HL-60 (cell line): ENCODE data around the gene SPPL2A.

Experiments used
- DNase-seq, 2 experiments: peaks; one replicate each; pipeline ENCODE4 v3.0.0-alpha.2; 2010 to 2020; ENCODE audit warnings: low read depth in 1 of 2, low spot score in 1 of 2
- H3K27ac ChIP-seq: fragments of 250-450 bp; sonication (Bioruptor Pico); replicated peaks from 2 replicates; pipeline ENCODE4 v1.5.1; 2020; ENCODE audit warnings: mild to moderate bottlenecking, moderate library complexity
- H3K27me3 ChIP-seq: fragments of 250-450 bp; sonication (Bioruptor Pico); 2 replicates; pipeline ENCODE4 v1.5.1; 2021; ENCODE audit warnings: mild to moderate bottlenecking, moderate library complexity; ENCODE audit not compliant: insufficient read depth, poor library complexity, severe bottlenecking
- H3K4me3 ChIP-seq: replicated peaks from 2 replicates; pipeline ENCODE4 v1.5.1; 2011; ENCODE audit warnings: mild to moderate bottlenecking, control low read depth, low read length; ENCODE audit not compliant: insufficient read depth
- CTCF ChIP-seq: IDR thresholded peaks from one replicate; pipeline ENCODE4 v1.5.1; 2011; ENCODE audit warnings: low read length, control low read depth, inconsistent platforms; ENCODE audit not compliant: insufficient read depth
- GABPA ChIP-seq: IDR thresholded peaks from 2 replicates; pipeline ENCODE4 v1.6.1; 2012; ENCODE audit warnings: low read depth
- POLR2AphosphoS5 ChIP-seq: IDR thresholded peaks from 2 replicates; pipeline ENCODE4 v1.6.1; 2012; ENCODE audit warnings: low read depth
- REST ChIP-seq: IDR thresholded peaks from 2 replicates; pipeline ENCODE4 v1.6.1; 2012; ENCODE audit warnings: low read depth; ENCODE audit not compliant: insufficient replicate concordance
- SPI1 ChIP-seq: IDR thresholded peaks from 2 replicates; pipeline ENCODE4 v1.6.1; 2012; ENCODE audit warnings: low read depth, mild to moderate bottlenecking, borderline replicate concordance
- long read RNA-seq: library from polyadenylated mRNA; unstranded; transcript quantifications from one replicate; pipeline ENCODE4 v2.0.0, GENCODE V29; 2020

SPPL2A gene
- long read RNA-seq, full-length matches to known transcripts = 20 of 55 reads
- long read RNA-seq, partial matches to known transcripts = 3 of 55 reads
- long read RNA-seq, other reads (novel, unspliced or antisense) = 32 of 55 reads

- peak; percentile 87 for DNase-seq
- TF ChIP-seq CTCF (no peak), SPI1 (peak; percentile 74; the same call in 1 of the 2 replicates), GABPA (peak; percentile 76), POLR2AphosphoS5 (peak; percentile 69), REST (peak; percentile 14)
- H3K4me3 ChIP-seq = peak within 1 kb of the TSS; percentile 64
- no peaks in the 10 kb centered on the region for H3K27me3 ChIP-seq
- H3K27ac ChIP-seq = peak within 1 kb of the TSS; percentile 79
These were observed at the start of gene SPPL2A for GRCh38 chr15:50765195-50765967. Gene SPPL2A, minus strand, starts transcription at chr15:50765706. Its CDS starts 173 bp downstream, at chr15:50765533.

GRCh38 chr15:50814634-50815033 is 49.1 kb upstream of the SPPL2A start:
- no peak overlapping the region for H3K4me3 ChIP-seq
- no peak overlapping the region for H3K27ac ChIP-seq
- DNase-seq = no peak
- no peak for TF ChIP-seq GABPA
- TF ChIP-seq POLR2AphosphoS5 = no peak
- no peak for TF ChIP-seq SPI1
- TF ChIP-seq REST = no peak
- TF ChIP-seq CTCF = no peak
- no peaks in the 10 kb centered on the region for H3K27me3 ChIP-seq

- Histone ChIP-seq H3K27ac (no peak overlapping the region), H3K4me3 (no peak overlapping the region), H3K27me3 (no peaks in the 10 kb centered on the region)
- TF ChIP-seq SPI1 (no peak), POLR2AphosphoS5 (no peak), CTCF (no peak), GABPA (no peak), REST (no peak)
- no peak for DNase-seq
These were observed 48.4 kb upstream of the SPPL2A start for GRCh38 chr15:50813865-50814264.
